Parathyroid adenoma (tissue), 2 donors: ENCODE results near the gene TMEM184A.

Experiments
- H2AFZ ChIP-seq: fragments of 300-600 bp; sonication (generic); one replicate; pipeline ENCODE4 v1.7.0; 2017; ENCODE audit warnings: antibody characterized with exemption, mild to moderate bottlenecking
- H3K27ac ChIP-seq: fragments of 300-600 bp; sonication (generic); one replicate; pipeline ENCODE4 v1.7.0; 2017
- H3K27me3 ChIP-seq: fragments of 300-600 bp; sonication (generic); one replicate; pipeline ENCODE4 v1.7.0; 2017; ENCODE audit warnings: low read length; ENCODE audit not compliant: control insufficient read depth, insufficient read depth
- H3K36me3 ChIP-seq: fragments of 300-600 bp; sonication (generic); one replicate; pipeline ENCODE4 v1.7.0; 2017; ENCODE audit warnings: low read length; ENCODE audit not compliant: control insufficient read depth, insufficient read depth
- H3K4me1 ChIP-seq: fragments of 300-600 bp; sonication (generic); one replicate; pipeline ENCODE4 v1.7.0; 2017; ENCODE audit warnings: control low read depth
- H3K4me2 ChIP-seq: fragments of 300-600 bp; sonication (generic); one replicate; pipeline ENCODE4 v1.7.0; 2017; ENCODE audit warnings: low read length
- H3K4me3 ChIP-seq: fragments of 300-600 bp; sonication (generic); one replicate; pipeline ENCODE4 v1.7.0; 2017; ENCODE audit warnings: low read depth, low read length
- H3K79me2 ChIP-seq: fragments of 300-600 bp; sonication (generic); one replicate; pipeline ENCODE4 v1.7.0; 2017; ENCODE audit warnings: control low read depth
- H3K9ac ChIP-seq: fragments of 300-600 bp; sonication (generic); one replicate; pipeline ENCODE4 v1.7.0; 2017; ENCODE audit warnings: mild to moderate bottlenecking
- H3K9me3 ChIP-seq: fragments of 300-600 bp; sonication (generic); one replicate; pipeline ENCODE4 v1.7.0; 2017; ENCODE audit warnings: low read length; ENCODE audit not compliant: control insufficient read depth
- TF ChIP-seq, protein P1 (sequence below): fragments of 300-600 bp; sonication (generic); IDR thresholded peaks from one replicate; pipeline ENCODE4 v1.7.0; 2017; ENCODE audit warnings: antibody characterized with exemption, mild to moderate bottlenecking
- donor health status: primary hyperparathyroidism.

TMEM184A gene

DNA sequence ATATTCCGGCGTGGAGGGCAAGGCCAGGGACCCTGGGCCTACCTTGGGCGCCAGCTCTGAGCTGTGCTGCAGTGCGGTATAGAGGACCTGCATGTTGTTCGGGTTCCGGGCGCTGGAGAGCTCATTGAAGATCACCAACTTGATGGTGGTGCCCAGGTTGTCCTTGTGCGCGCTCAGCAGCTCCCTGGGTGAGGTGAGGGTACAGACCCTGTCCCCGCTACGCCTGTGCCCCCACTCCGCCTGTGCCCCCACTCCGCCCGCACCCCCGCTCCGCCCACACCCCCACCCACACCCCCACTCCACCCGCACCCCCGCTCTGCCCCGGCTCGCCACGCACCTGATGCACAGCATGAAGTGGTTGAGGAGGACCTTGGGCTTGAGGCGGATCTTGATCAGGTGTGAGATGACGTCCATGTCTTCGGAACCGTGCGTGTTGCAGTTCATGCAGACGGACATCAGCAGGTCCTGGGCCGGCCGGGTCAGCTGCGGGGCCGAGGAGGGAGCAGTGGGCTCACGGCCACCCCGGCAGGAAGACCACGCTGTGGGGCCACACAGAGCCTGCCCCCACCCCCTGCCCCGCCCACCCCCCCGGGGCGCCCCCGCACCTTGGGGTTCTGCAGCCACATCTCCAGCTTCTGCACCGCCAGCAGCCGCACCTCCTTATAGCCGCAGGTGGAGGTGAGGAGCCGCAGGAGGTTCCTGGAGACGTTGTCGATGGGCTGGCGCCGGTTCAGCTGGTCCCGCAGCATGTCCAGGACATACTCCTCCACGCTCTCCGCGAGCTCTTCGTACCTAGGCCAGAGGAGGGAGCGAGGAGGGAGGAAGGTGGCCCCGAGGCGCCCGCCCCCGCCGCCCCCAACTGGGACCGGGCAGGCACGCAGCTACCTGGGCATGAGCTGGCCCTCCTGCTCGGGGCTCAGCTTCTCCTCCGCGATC lies 57.4 kb downstream of the TMEM184A start:
- Histone ChIP-seq H3K9ac (no peak overlapping the region), H3K36me3 (no peaks in the 10 kb centered on the region)
- TF ChIP-seq, protein P1, sequence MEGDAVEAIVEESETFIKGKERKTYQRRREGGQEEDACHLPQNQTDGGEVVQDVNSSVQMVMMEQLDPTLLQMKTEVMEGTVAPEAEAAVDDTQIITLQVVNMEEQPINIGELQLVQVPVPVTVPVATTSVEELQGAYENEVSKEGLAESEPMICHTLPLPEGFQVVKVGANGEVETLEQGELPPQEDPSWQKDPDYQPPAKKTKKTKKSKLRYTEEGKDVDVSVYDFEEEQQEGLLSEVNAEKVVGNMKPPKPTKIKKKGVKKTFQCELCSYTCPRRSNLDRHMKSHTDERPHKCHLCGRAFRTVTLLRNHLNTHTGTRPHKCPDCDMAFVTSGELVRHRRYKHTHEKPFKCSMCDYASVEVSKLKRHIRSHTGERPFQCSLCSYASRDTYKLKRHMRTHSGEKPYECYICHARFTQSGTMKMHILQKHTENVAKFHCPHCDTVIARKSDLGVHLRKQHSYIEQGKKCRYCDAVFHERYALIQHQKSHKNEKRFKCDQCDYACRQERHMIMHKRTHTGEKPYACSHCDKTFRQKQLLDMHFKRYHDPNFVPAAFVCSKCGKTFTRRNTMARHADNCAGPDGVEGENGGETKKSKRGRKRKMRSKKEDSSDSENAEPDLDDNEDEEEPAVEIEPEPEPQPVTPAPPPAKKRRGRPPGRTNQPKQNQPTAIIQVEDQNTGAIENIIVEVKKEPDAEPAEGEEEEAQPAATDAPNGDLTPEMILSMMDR: no peak

DNA sequence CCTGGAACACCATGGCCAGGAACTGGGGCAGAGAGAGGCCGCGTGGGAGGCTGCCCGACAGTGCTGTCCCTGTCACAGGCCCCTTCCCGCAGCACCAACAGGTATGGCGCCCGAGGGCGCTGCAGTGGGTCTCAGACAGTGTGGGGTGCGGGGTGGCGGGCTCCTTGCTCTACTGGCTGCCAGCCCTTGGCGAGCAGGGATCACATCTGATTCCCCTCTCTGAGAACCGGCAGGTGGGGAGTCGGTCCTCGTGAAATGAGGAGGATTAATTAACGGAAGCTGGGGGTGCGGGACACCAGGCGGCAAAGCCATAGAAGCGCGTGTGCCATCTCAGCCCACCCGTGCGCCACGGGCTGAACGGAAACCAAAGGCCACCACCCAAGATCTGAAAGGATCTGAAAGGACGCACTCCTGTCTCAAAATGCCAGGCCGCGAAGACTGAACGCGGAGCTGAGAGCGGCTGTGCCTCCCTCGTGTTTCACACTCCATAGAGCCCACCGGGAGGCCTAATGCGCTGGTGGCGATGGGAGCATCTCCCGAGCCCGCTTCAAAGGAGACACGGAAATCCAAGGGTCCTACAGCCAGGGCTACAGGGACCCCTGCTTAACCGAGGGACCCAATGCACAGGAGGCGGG lies 58.6 kb downstream of the TMEM184A start:
- H3K4me3 ChIP-seq: no peak overlapping the region
- peaks cover 4% of the 10 kb centered on the region for H3K79me2 ChIP-seq
- H3K36me3 ChIP-seq: no peaks in the 10 kb centered on the region
- H2AFZ ChIP-seq: no peak overlapping the region
- no peak overlapping the region for H3K4me2 ChIP-seq
- H3K4me1 ChIP-seq: no peaks in the 10 kb centered on the region
- H3K9ac ChIP-seq: no peak overlapping the region
- H3K27me3 ChIP-seq: no peaks in the 10 kb centered on the region
- no peak overlapping the region for H3K27ac ChIP-seq
- H3K9me3 ChIP-seq: no peaks in the 10 kb centered on the region
- TF ChIP-seq, protein P1: no peak

More for the DNA sequence above, 57.4 kb downstream of the TMEM184A start:
- no peak overlapping the region for H3K4me2 ChIP-seq
- H3K9me3 ChIP-seq: no peaks in the 10 kb centered on the region
- no peak overlapping the region for H3K27ac ChIP-seq
- peaks cover 17% of the 10 kb centered on the region for H3K79me2 ChIP-seq
- no peaks in the 10 kb centered on the region for H3K27me3 ChIP-seq
- peaks cover 6% of the 10 kb centered on the region for H3K4me1 ChIP-seq
- no peak overlapping the region for H2AFZ ChIP-seq
- H3K4me3 ChIP-seq: no peak overlapping the region

DNA sequence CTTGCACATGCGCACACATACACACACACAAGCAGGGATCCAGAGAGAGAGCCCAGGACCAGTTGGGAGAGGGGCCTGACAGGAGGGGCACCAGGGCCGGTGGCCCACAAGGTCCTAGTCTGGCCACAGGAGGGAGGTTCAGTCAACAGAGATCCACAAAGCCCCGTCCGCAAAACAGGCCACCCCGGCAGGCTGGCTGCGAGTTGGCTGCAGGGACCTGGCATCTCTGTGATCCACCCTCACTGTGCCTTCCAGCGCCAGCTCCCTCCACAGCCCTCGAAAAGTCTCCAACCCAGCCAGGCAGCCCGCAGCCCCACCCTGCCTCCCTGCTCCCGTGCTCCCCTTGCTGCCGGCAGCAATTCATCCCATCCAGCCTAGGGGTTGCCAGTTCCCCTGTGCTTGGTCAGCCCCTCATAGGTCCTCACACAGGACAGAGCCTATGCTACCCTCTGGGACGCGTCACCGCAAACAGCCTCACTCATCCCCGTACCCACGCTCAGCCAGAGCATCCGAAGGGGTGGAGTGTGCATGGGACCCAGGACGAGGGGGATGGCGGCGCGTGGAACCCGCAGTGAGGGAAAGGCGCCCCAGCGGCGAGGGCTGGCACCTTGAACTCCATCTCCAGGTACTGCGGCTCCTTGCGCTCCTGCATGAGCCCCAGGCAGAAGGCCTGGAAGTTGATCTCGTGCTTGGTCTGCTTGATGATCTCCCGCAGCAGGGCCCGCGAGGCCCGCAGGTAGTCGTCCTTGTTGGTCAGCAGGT lies 59.3 kb downstream of the TMEM184A start:
- Histone ChIP-seq H3K9ac (no peak overlapping the region), H2AFZ (no peak overlapping the region), H3K4me2 (no peak overlapping the region), H3K4me1 (no peaks in the 10 kb centered on the region), H3K27ac (no peak overlapping the region), H3K4me3 (no peak overlapping the region), H3K27me3 (no peaks in the 10 kb centered on the region), H3K79me2 (no peaks in the 10 kb centered on the region), H3K9me3 (no peaks in the 10 kb centered on the region), H3K36me3 (no peaks in the 10 kb centered on the region)
- TF ChIP-seq, protein P1: no peak

DNA sequence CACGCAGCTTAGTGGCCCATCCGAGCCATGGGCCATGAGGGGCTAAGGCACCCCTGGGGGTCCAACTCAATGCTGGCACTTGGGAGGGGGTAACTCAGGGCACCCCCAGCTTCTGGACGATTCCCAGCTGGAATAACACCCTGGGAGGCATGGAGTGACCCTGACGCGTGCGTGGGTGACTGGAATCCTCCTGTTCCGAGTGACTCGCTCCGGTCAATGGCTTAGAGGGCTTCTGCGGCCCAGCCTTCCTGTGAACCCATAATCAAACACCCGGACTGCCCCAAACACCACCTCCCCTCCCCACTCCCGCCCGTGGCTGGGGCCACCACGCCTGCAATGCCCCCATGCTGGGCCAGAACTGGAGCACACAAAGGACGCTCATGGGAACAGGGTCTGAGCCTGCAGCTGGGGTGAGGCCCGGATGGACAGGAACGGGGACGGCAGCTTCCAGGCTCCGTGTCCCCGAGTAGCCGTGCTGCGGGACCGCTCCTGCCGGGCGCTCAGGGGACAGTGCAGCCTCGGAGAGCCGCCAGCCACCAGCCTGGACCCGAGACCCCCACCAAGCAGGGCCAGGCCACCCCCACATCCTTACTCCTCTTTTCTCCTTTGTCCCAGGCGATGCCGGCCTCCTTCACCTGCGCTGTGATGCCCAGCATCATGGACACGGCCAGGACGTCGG lies 60.3 kb downstream of the TMEM184A start:
- Histone ChIP-seq H3K36me3 (no peaks in the 10 kb centered on the region), H3K9ac (no peak overlapping the region), H3K27me3 (no peaks in the 10 kb centered on the region), H3K27ac (no peak overlapping the region), H3K4me3 (no peak overlapping the region), H3K79me2 (no peaks in the 10 kb centered on the region), H3K4me2 (no peak overlapping the region), H3K4me1 (no peaks in the 10 kb centered on the region), H3K9me3 (no peaks in the 10 kb centered on the region), H2AFZ (no peak overlapping the region)
- TF ChIP-seq, protein P1: no peak
